ENCODE data around the gene PCSK9. TPM values are rescaled to one million over a fixed set of nuclear protein-coding genes. Genes with fewer than 3 reads are reported as not detected.

Gene PCSK9
- total RNA-seq, 1 donor from 2014 or later: 1.4 TPM

GRCh38 chr1:54998100-54998499 lies 41.2 kb upstream of the PCSK9 start:
- Mint-ChIP-seq H3K4me1 (ENCODE audit: low read depth, unreplicated experiment) (peaks cover 5% of the 10 kb centered on the region), H3K27ac (ENCODE audit: unreplicated experiment) (no peak overlapping the region), H3K36me3 (ENCODE audit: low read depth, unreplicated experiment) (peaks cover 1% of the 10 kb centered on the region), H3K27me3 (ENCODE audit: low read depth, unreplicated experiment) (peaks cover 56% of the 10 kb centered on the region), H3K4me3 (ENCODE audit: unreplicated experiment) (no peak overlapping the region), H3K9me3 (ENCODE audit: unreplicated experiment) (no peaks in the 10 kb centered on the region)
- Histone ChIP-seq H4K20me1 (ENCODE audit: insufficient read depth, low read length) (no peaks in the 10 kb centered on the region), H3K27me3 (ENCODE audit: insufficient read depth, low read length) (peaks cover 34% of the 10 kb centered on the region), H3K9ac (ENCODE audit: low read length) (no peak overlapping the region), H3K4me3 (ENCODE audit: insufficient read depth, low read depth, low read length) (no peak overlapping the region), H3K36me3 (ENCODE audit: insufficient read depth, low read length) (no peaks in the 10 kb centered on the region), H2AFZ (ENCODE audit: low read depth, low read length) (no peak overlapping the region), H3K27ac (ENCODE audit: low read depth, low read length) (no peak overlapping the region), H3K4me1 (ENCODE audit: insufficient read depth, low read length) (peaks cover 7% of the 10 kb centered on the region), H3K9me3 (ENCODE audit: insufficient read depth, low read depth, low read length) (no peaks in the 10 kb centered on the region), H3K79me2 (ENCODE audit: insufficient read depth, low read length) (no peaks in the 10 kb centered on the region), H3K4me2 (ENCODE audit: low read length) (no peak overlapping the region)
- FAIRE-seq (no peak), DNase-seq (ENCODE audit: low read depth) (no peak)
- TF ChIP-seq CTCF (IDR thresholded peaks at IDR 0.05; ENCODE audit: insufficient read depth, low read depth, low read length) (no peak), EZH2 (IDR thresholded peaks at IDR 0.05; ENCODE audit: insufficient read depth, low read length) (no peak)

- no peak within 1 kb of the TSS for H2AFZ ChIP-seq (ENCODE audit: low read depth, low read length)
- H3K9me3 Mint-ChIP-seq (ENCODE audit: unreplicated experiment): no peaks in the 10 kb centered on the region
- no peak within 1 kb of the TSS for H3K27ac Mint-ChIP-seq (ENCODE audit: unreplicated experiment)
- TF ChIP-seq EZH2 (IDR thresholded peaks at IDR 0.05; ENCODE audit: insufficient read depth, low read length) (no peak), CTCF (IDR thresholded peaks at IDR 0.05; ENCODE audit: insufficient read depth, low read depth, low read length) (no peak)
- H3K4me2 ChIP-seq (ENCODE audit: low read length): no peak within 1 kb of the TSS
- no peak within 1 kb of the TSS for H3K9ac ChIP-seq (ENCODE audit: low read length)
- H3K4me3 Mint-ChIP-seq (ENCODE audit: unreplicated experiment): no peak within 1 kb of the TSS
- peaks cover 34% of the 10 kb centered on the region for H3K27me3 ChIP-seq (ENCODE audit: insufficient read depth, low read length)
- DNase-seq (ENCODE audit: low read depth) (no peak), FAIRE-seq (no peak)
- peaks cover 7% of the 10 kb centered on the region for H3K4me1 ChIP-seq (ENCODE audit: insufficient read depth, low read length)
- H3K27ac ChIP-seq (ENCODE audit: low read depth, low read length): no peak within 1 kb of the TSS
- H3K79me2 ChIP-seq (ENCODE audit: insufficient read depth, low read length): no peaks in the 10 kb centered on the region
- no peaks in the 10 kb centered on the region for H4K20me1 ChIP-seq (ENCODE audit: insufficient read depth, low read length)
- H3K36me3 Mint-ChIP-seq (ENCODE audit: low read depth, unreplicated experiment): peaks cover 1% of the 10 kb centered on the region
- H3K4me3 ChIP-seq (ENCODE audit: insufficient read depth, low read depth, low read length): no peak within 1 kb of the TSS
- H3K9me3 ChIP-seq (ENCODE audit: insufficient read depth, low read depth, low read length): no peaks in the 10 kb centered on the region
- peaks cover 56% of the 10 kb centered on the region for H3K27me3 Mint-ChIP-seq (ENCODE audit: low read depth, unreplicated experiment)
- H3K36me3 ChIP-seq (ENCODE audit: insufficient read depth, low read length): no peaks in the 10 kb centered on the region
- peaks cover 5% of the 10 kb centered on the region for H3K4me1 Mint-ChIP-seq (ENCODE audit: low read depth, unreplicated experiment)
These were observed 40.7 kb upstream of the PCSK9 start, which contains the start of gene BSND for GRCh38 chr1:54998677-54999076. BSND (plus strand) TSS chr1:54998933; CDS start chr1:54999187, 254 bp downstream.
